Measurements from ENCODE around the gene RPS28.
"Not testable (repeated sequence)": the region's sequence is repeated elsewhere in the genome, so short reads cannot be mapped to it uniquely, and the experiment has no call there.

Gene RPS28

DNA sequence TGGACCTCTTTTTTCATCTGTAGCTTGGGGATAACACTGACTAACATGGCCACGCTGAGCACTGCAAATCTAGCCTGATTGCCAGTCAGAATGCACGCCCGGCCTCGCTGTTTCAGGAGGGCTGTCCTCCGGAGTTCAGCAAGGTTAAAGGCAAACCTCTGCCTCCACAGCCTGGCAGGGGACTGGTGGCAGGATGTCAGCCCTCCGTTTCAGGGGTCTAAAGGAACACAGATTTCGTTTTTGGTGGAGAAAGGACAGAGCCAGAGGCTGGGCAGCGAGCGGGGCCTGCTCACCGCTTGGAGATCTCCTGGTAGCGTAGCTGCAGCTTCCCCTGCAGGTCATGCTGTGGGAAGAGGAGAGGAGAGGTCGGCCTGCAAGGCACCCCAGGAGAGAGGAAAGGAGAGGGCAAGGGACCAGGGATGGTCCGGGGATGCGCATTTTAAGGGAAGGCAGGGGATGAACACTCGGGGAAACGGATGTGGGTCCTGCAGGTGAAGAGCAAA lies 681 bp upstream of the RPS28 start:
- DNase-seq, result peak in 1 of 5 experiments; percentile 37

DNA sequence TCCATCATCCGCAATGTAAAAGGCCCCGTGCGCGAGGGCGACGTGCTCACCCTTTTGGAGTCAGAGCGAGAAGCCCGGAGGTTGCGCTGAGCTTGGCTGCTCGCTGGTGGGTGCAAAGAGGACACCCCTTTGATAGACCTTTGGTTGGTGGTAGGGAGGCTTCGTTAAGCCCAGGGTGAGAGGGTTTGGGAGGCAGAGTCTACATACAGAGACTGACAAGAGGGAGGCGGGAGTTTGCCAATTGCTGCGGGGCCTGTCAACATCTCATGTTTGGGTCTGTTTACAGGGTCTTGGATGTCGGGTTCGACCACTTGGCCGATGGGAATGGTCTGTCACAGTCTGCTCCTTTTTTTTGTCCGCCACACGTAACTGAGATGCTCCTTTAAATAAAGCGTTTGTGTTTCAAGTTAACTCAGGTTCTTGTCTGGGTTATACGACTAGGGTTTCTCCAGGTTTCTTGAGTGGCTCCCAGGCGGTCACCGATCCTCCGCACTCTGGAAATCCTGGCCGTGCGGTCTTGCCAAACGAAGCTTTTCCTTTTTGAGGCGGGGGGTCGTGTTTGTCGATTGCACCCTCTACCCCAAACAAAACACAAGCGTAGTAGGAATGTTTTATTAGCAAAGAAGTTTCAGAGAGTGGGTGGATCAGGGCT lies 816 bp downstream of the RPS28 start:
- DNase-seq, result no peak

- no peak for DNase-seq
These were observed 1.3 kb downstream of the RPS28 start for GRCh38 chr19:8322638-8322997.

DNA sequence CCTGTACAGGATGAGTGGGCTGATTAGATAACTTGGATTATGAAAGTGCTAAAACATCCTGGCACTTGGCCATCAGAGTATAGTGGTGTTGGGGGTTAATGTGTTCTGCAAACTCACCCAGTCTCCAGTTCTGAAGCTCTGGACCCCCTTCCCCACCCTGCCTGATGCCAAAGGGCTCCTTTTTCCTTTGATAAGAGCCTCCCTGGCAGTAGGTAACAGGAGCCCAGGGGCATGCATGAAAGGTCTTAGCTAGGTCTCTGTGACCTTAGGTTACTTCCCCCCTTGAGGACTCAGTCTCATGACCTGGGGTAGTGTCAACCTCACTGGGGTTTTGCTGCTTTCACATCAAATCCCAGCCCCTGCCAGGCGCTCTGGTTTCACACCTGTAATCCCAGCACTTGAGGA lies 2.5 kb downstream of the RPS28 start:
- no peak for DNase-seq

DNA sequence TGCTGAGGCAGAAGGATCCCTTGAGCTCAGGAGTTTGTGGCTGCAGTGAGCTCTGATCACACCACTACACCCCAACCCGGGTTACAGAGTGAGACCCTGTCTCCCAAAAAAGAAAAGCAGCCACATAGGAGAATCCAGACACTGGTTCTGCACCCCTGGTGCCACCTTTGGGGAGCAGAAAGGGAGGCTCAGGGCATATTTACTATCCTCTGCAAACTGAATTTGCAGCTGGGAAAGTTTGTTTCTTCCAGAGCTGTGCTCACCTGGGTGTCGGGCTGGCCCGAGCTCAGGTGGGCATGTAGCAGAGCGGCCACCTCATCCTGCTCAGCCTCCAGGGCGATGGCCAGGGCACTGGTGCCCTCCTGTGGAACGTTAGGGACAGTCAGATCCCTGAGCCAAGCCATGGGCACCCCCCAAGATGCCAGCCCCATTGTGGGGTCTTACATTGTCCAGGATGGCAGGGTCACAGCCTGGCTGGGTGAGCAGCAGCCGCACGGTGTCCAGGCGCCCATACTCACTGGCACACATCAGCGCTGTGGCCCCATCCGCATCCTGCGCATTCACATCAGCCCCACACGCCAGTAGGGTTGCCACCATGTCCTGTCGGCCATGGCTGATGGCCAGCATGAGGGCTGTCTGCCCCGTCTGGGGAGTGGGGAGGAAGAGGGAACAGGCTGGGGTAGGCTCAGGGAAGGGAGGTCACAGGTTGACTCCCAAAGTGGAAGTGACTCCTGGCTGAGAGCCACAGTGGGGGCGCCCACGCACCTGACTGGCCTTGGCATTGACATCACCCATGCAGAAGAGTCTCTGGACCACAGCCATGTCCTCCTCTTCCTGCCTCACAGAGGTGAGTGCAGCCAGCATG lies 3.1 kb downstream of the RPS28 start:
- DNase-seq, result no peak

DNA sequence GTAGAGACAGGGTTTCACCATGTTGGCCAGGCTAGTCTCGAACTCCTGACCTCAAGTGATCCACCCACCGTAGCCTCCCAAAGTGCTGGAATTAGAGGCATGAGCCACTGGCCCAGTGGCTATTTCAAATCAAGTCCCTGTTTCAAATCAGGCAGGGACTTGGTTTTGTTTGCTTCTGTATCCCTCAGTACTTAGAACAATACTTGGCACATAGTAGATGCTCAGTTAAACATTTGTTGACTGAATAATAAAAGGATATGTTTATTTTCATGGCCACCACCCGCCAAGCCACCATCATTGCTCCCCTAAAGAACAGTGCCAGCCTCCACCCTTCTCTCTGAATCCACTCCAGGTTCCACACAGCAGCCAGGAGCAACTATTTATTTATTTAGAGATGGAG lies 4.2 kb downstream of the RPS28 start:
- DNase-seq, result no peak

DNA sequence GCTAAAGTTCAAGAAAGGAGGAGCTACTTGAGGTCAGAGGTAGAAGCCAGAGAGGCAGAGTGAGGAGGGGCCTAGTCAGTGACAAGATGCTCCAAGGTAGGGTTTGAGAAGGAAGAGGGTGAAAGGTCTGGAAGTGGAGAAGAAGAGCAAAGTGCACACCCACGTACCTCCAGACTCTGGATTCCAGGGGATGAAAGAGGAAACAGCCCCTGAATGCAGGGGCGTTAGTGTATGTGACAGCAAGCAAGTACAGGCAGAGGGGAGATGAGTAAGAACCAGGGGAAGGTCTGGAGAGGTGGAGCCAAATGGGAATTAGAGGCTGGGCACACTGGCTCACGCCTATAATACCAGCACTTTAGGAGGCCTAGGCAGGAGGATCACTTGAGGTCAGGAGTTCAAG lies 8.7 kb downstream of the RPS28 start:
- no peak for DNase-seq

- no peak for DNase-seq
These were observed 10.1 kb downstream of the RPS28 start for GRCh38 chr19:8331263-8331845.

DNA sequence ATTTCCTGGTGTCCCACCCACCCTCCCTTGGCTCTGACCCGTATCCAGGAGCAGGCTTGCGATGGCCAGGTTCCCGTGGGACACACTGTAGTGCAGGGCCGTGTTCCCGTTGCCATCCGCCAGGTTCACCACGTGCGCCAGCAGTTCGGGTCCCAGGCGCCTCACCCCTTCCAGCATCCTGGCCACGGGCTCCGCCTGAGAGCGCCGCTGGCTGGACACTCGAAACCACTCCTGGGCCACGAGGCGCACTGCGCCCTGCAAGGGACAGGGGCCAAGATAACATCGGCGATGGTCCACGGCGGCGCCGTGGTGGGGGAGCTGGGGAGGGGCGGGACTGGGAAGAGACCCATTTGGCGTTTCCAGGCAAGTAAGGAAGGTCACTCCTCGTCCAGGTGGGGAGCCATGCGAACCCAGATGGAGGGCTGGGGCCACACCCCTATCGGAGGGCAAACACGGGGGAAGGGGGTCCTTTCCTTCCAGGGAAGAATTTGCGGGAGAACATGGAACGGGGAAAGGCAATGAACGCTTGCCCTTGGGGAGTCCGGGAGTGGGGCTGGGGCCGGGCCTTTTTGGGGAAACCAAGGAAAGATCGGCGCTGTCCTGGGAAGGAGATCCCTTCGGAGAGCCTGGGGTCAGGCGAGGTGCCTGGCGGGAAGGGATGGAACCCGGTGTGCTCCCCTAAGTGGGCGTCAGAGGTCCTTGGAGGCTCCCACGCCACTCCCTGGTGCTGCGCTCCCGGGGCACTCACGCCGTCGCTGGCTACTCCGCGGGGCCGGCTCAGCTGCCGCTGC lies 11.9 kb downstream of the RPS28 start:
- DNase-seq, result no peak

DNA sequence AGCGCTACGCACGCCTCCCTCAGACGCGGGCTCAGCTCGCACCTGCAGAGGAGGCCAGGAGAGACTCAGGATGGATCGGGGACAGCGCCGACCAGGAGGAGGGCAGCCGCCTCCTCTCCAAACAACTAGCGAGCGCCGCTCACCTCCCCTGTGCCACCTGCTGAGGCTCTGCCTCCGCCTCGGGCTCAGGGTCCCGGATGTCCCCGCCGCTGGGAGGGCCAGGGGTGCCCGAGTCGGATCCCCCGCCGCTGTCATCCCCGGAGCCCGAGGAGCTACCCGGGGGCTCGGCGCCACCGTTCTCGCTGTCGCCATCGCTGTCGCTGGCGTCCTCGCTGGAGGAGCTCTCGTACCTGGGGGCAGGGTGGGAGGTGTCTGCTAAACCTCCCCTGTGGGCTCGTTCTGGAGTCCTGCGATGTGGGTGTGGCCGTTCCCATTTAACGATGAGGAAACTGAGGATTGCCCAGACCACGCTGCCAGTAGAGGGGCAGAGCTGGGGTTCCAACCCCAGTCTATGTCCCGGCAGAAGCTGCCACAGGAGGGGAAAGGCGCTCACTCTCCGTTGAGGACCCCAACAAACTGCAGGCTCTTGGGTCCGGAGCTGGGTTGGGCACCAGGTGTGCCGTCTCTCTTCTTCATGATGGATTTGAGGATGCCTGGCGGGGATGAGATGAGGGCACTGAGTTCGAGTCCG lies 12.6 kb downstream of the RPS28 start:
- no peak for DNase-seq

- peak in 2 of 5 experiments; percentile 4 to 81 for DNase-seq
These were observed 13.4 kb downstream of the RPS28 start for GRCh38 chr19:8334458-8335342.

DNA sequence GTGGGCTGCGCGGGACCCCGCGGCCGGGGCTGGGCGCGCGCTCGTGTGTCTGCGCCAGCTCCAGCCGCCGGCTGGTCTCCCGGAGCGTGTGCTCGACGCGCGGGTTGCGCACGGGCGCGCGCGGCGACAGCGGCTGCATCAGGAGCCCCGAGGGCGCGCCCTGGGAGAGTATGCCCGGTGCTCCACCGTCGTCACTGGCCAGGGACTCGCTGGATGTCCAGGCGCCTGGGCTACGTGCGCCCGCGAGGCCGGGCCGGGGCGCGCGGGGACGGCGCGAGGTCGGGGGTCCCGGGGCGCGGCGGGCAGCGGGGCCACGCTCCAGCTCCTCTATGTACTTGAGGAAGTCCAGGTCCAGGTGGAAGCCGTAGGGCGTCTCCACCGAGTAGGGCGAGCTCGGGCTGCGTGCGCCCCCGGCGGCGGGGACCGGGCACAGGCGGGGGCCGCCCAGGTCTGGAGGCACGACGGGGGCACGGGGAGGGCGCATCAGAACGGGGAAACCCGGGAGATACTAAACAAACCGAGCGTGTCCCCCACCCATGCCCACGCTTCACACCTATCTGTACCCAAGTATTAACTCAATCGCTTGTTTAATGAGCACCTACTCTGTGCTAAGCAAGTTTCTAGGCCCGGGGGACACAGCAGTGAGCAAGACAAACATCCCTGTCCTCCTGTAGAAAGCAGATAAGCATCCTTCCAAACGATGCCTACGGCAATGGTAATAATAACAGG lies 14.2 kb downstream of the RPS28 start:
- peak in 2 of 5 experiments; percentile 43 to 51 for DNase-seq

DNA sequence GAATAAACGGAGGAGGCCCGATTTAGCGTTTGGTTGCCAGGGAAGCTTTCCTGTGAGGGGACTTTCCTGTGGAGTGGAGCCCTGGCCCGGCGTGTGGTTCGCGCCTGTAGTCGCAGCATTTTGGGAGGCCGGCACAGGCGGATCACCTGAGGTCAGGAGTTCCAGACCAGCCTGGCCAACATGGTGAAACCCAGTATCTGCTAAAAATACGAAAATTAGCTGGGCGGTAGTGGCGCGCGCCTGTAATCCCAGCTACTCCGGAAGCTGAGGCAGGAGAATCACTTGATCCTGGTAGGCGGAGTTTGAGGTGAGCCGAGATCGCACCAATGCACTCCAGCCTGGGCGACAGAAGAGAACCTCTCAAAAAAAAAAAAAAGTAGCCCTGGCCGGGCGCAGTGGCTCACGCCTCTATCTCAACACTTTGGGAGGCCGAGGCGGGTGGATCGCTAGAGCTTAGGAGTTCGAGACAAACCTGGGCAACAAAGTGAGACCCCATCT lies 14.8 kb downstream of the RPS28 start:
- DNase-seq, result no peak

- no peak for DNase-seq
These were observed 15.4 kb downstream of the RPS28 start for GRCh38 chr19:8336660-8337059.

- DNase-seq, result no peak
These were observed 16.4 kb downstream of the RPS28 start for GRCh38 chr19:8337728-8338127.

GRCh38 chr19:8338835-8339234 lies 17.5 kb downstream of the RPS28 start:
- no peak for DNase-seq

DNA sequence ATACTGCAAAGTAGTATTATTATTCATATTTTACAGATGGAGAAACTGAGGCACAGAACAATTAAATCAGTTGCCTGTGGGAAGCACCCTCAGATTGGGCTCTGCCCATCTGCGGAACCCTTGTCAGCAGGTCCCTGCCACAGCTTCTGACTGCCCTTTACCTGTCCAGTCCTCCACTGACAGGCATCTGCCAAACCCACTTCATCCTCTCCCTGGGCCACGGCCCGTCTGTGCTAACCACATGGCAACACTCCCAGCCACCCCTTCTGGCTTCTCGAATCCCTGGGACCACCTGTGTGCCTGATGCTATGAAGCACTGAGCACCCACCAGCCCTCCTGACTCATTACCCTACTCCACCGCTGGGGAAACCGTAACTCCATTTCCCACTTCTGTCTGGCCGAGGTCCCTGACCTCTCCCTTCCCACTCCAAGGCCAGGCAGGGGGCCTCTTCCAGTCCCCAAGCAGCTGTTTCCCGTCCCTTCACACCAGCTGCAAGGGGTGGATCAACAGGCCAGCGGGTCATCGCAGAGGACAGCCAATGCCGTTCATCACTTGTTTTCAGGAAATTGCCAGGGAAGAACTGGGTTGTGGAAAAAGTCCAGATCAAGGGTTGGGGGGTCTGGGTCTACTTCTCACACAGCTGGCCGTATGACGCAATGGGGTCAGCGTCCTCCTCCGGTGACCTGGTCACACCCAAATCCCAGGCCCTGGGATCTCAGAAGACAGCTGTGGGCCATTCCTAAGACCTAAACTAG lies 19.2 kb downstream of the RPS28 start:
- DNase-seq, result no peak

DNA sequence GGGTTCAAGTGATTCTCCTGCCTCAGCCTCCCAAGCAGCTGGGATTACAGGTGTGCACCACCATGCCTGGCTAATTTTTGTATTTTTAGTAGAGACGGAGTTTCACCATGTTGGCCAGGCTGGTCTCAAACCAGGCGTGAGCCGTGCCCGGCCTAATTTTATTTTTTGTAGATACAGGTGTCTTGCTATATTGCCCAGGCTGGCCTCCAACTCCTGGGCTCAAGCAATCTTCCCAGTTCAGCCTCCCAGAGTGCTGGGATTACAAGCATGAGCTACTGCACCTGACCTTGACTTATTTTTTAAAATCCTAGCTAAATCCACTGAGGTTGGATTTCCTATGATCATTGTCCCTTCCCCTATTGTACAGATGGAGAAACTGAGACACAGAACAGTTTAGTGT lies 20.2 kb downstream of the RPS28 start:
- not testable (repeated sequence) for DNase-seq

DNA sequence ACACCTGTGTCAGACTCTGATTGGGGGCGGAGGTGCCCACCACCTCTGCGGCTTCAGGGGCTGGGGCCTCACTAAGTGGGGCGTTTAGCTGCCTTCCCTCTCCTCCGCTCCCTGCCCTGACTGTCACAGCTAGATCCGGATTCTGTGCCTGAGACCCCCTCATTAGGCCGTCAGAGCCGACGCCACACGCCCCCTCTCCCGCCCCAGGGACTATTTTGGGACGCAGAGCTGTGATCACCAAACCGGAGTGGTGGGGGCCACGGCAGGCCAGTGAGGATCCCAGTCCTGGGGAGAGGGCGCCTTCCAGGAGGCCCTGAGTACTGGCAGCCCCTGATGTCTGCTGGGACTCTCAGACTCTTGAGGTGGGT lies 21.0 kb downstream of the RPS28 start:
- DNase-seq, result no peak
